ENCODE results near the gene MAPKBP1.

The MAPKBP1 gene

GRCh38 chr15:41820791-41821423, 46.6 kb downstream of the MAPKBP1 start:
- H3K27me3 ChIP-seq (ENCODE audit: control insufficient read depth, insufficient read depth, low read length), result no peaks in the 10 kb centered on the region
- no peak overlapping the region for H3K4me3 ChIP-seq (ENCODE audit: low read depth, low read length)
- H3K9ac ChIP-seq, result no peak overlapping the region
- no peaks in the 10 kb centered on the region for H3K9me3 ChIP-seq (ENCODE audit: control insufficient read depth, low read length)
- H3K36me3 ChIP-seq (ENCODE audit: control insufficient read depth, insufficient read depth, low read length), result no peaks in the 10 kb centered on the region
- H3K27ac ChIP-seq, result no peak overlapping the region
- no peaks in the 10 kb centered on the region for H3K79me2 ChIP-seq
- no peak for TF ChIP-seq CTCF (IDR thresholded peaks at IDR 0.05)
- no peaks in the 10 kb centered on the region for H3K4me1 ChIP-seq
- no peak overlapping the region for H3K4me2 ChIP-seq (ENCODE audit: low read length)
- no peak overlapping the region for H2AFZ ChIP-seq

- no peak overlapping the region for H3K27ac ChIP-seq
- TF ChIP-seq CTCF (IDR thresholded peaks at IDR 0.05), result no peak
Measured at GRCh38 chr15:41821831-41822230, 47.5 kb downstream of the MAPKBP1 start.

GRCh38 chr15:41822471-41822870, 48.2 kb downstream of the MAPKBP1 start:
- no peaks in the 10 kb centered on the region for H3K79me2 ChIP-seq
- H3K4me3 ChIP-seq (ENCODE audit: low read depth, low read length), result no peak overlapping the region
- H3K27ac ChIP-seq, result no peak overlapping the region
- H3K4me2 ChIP-seq (ENCODE audit: low read length), result no peak overlapping the region
- no peak overlapping the region for H3K9ac ChIP-seq
- no peaks in the 10 kb centered on the region for H3K9me3 ChIP-seq (ENCODE audit: control insufficient read depth, low read length)
- no peaks in the 10 kb centered on the region for H3K27me3 ChIP-seq (ENCODE audit: control insufficient read depth, insufficient read depth, low read length)
- no peak for TF ChIP-seq CTCF (IDR thresholded peaks at IDR 0.05)
- no peaks in the 10 kb centered on the region for H3K4me1 ChIP-seq
- H2AFZ ChIP-seq, result no peak overlapping the region
- H3K36me3 ChIP-seq (ENCODE audit: control insufficient read depth, insufficient read depth, low read length), result no peaks in the 10 kb centered on the region

More at GRCh38 chr15:41821831-41822230, 47.5 kb downstream of the MAPKBP1 start:
- Histone ChIP-seq H3K9me3 (ENCODE audit: control insufficient read depth, low read length) (no peaks in the 10 kb centered on the region), H3K27me3 (ENCODE audit: control insufficient read depth, insufficient read depth, low read length) (no peaks in the 10 kb centered on the region), H3K4me1 (no peaks in the 10 kb centered on the region), H3K79me2 (no peaks in the 10 kb centered on the region), H3K9ac (no peak overlapping the region), H3K4me2 (ENCODE audit: low read length) (no peak overlapping the region), H3K4me3 (ENCODE audit: low read depth, low read length) (no peak overlapping the region), H2AFZ (no peak overlapping the region), H3K36me3 (ENCODE audit: control insufficient read depth, insufficient read depth, low read length) (no peaks in the 10 kb centered on the region)

GRCh38 chr15:41822957-41823356, 48.7 kb downstream of the MAPKBP1 start:
- Histone ChIP-seq H3K79me2 (no peaks in the 10 kb centered on the region), H3K9me3 (ENCODE audit: control insufficient read depth, low read length) (no peaks in the 10 kb centered on the region), H3K4me3 (ENCODE audit: low read depth, low read length) (no peak overlapping the region), H3K9ac (no peak overlapping the region), H3K4me1 (no peaks in the 10 kb centered on the region), H3K27ac (no peak overlapping the region), H2AFZ (no peak overlapping the region), H3K27me3 (ENCODE audit: control insufficient read depth, insufficient read depth, low read length) (no peaks in the 10 kb centered on the region), H3K36me3 (ENCODE audit: control insufficient read depth, insufficient read depth, low read length) (no peaks in the 10 kb centered on the region), H3K4me2 (ENCODE audit: low read length) (no peak overlapping the region)
- no peak for TF ChIP-seq CTCF (IDR thresholded peaks at IDR 0.05)

- no peaks in the 10 kb centered on the region for H3K9me3 ChIP-seq (ENCODE audit: control insufficient read depth, low read length)
- no peak overlapping the region for H3K4me2 ChIP-seq (ENCODE audit: low read length)
- H3K27ac ChIP-seq, result no peak overlapping the region
- no peak overlapping the region for H3K9ac ChIP-seq
- no peaks in the 10 kb centered on the region for H3K27me3 ChIP-seq (ENCODE audit: control insufficient read depth, insufficient read depth, low read length)
- no peaks in the 10 kb centered on the region for H3K79me2 ChIP-seq
- no peak overlapping the region for H2AFZ ChIP-seq
- TF ChIP-seq CTCF (IDR thresholded peaks at IDR 0.05), result no peak
- H3K4me1 ChIP-seq, result no peaks in the 10 kb centered on the region
- H3K36me3 ChIP-seq (ENCODE audit: control insufficient read depth, insufficient read depth, low read length), result no peaks in the 10 kb centered on the region
- H3K4me3 ChIP-seq (ENCODE audit: low read depth, low read length), result no peak overlapping the region
Measured at GRCh38 chr15:41823502-41823901, 49.2 kb downstream of the MAPKBP1 start.

Measured in parathyroid adenoma (tissue), 2 donors.